22Rv1 (cell line): ENCODE results near the gene USP54.
A peak's percentile ranks its signal among the peaks of the same experiment; 100 is the strongest.

ENCODE experiments used
- H3K27ac ChIP-seq: fragments of 450-650 bp; 2 replicates; pipeline ENCODE4 v1.5.1; 2017
- CTCF ChIP-seq: fragments of 450-650 bp; IDR thresholded peaks from 2 replicates; pipeline ENCODE4 v1.5.1; 2017; ENCODE audit warnings: mild to moderate bottlenecking
- ZFX ChIP-seq: fragments of 450-650 bp; IDR thresholded peaks from 2 replicates; pipeline ENCODE4 v1.6.1; 2017; ENCODE audit warnings: antibody characterized with exemption, borderline replicate concordance

USP54 gene, protein sequence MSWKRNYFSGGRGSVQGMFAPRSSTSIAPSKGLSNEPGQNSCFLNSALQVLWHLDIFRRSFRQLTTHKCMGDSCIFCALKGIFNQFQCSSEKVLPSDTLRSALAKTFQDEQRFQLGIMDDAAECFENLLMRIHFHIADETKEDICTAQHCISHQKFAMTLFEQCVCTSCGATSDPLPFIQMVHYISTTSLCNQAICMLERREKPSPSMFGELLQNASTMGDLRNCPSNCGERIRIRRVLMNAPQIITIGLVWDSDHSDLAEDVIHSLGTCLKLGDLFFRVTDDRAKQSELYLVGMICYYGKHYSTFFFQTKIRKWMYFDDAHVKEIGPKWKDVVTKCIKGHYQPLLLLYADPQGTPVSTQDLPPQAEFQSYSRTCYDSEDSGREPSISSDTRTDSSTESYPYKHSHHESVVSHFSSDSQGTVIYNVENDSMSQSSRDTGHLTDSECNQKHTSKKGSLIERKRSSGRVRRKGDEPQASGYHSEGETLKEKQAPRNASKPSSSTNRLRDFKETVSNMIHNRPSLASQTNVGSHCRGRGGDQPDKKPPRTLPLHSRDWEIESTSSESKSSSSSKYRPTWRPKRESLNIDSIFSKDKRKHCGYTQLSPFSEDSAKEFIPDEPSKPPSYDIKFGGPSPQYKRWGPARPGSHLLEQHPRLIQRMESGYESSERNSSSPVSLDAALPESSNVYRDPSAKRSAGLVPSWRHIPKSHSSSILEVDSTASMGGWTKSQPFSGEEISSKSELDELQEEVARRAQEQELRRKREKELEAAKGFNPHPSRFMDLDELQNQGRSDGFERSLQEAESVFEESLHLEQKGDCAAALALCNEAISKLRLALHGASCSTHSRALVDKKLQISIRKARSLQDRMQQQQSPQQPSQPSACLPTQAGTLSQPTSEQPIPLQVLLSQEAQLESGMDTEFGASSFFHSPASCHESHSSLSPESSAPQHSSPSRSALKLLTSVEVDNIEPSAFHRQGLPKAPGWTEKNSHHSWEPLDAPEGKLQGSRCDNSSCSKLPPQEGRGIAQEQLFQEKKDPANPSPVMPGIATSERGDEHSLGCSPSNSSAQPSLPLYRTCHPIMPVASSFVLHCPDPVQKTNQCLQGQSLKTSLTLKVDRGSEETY (N-terminal part only)

DNA sequence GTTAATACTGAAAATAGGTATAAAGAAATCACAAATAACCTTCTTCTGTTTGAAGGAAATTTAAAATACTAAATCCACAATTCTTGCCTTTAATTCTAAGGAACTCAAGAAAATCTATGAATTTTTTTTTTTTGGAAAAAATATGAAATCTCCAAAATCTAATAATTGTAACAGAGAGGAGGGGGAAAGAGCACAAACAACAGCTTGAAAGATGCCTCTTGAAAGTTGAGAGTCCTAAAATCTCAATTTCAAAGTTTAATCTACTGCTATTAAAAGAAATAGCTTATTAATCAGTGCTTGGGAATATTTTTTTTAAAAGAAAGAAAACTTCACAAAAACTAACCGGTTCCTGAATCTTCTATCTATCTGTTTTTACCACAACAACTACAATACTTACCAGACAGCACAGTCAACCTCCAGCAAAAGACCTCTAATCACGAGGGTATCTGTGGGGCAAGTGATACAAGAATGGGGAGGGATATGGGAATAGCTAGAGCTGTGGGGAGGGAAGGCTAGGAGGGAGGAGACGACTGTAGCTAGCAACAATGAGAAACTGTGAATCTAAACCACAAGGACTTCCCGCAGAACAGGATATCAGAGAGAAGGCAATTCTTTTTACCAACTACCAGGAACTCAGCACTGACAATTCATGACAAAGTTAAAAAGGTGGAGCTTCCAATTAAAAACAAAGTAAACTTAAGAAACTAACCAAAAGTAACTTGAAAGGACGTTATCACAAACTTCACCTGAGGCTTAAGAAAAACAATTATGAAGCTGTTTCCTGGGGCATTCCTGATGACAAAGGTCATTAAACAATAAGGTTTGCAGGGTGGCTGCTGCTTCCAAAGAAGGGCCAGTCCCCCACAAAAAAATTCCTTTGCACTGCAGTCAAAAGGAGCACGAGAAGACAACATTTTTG, at the start of gene USP54:
Gene USP54, minus strand, starts transcription at position 462 of the 919 bp plus-strand sequence. CDS start 15,684 bp downstream, outside the sequence.
- TF ChIP-seq CTCF (no peak), ZFX (no peak)
- peak within 1 kb of the TSS; percentile 96 for H3K27ac ChIP-seq

GRCh38 chr10:73639286-73639685, 48.1 kb upstream of the USP54 start:
- no peak overlapping the region for H3K27ac ChIP-seq
- TF ChIP-seq ZFX = no peak
- no peak for TF ChIP-seq CTCF

- TF ChIP-seq CTCF (no peak), ZFX (no peak)
- H3K27ac ChIP-seq = no peak overlapping the region
Observed at GRCh38 chr10:73635781-73636180, 44.6 kb upstream of the USP54 start.

DNA sequence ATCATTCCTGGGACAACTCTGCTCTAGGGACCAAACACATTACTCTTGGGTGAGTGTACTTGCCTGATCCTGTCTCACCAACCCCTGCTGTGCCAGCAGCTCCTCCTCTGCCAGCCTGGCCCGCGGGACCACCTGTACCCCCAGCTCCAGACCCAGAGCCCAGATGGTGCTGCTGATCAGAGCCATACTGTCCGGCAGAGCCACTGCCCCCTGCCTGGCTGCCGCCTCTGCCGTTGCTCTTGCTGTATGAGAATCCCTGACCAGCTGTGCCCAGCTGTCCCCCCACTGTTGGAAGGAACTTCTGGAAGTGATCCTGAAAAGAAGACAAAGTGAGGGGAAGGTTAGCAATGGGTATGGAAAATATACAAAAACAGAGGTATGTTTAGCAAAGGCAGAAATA, 43.3 kb upstream of the USP54 start:
- TF ChIP-seq ZFX (no peak), CTCF (no peak)
- no peak overlapping the region for H3K27ac ChIP-seq

DNA sequence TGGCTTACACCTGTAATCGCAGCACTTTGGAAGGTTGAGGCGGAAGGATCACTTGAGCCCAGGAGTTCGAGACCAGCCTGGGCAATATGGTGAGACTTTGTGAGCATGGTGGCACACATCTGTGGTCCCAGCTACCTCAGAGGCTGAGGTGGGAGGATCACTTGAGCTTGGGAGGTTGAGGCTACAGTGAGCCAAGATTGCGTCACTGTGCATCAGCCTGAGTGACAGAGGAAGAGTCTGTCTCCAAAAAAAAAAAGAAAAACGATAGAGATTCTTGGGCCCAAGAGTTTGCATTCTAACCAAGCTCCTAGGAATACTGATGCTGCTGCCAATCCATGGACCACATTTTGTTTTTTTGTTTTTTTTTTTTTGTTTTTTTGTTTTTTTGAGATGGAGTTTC, 38.0 kb upstream of the USP54 start:
- TF ChIP-seq ZFX (no peak), CTCF (no peak)
- H3K27ac ChIP-seq = no peak overlapping the region

DNA sequence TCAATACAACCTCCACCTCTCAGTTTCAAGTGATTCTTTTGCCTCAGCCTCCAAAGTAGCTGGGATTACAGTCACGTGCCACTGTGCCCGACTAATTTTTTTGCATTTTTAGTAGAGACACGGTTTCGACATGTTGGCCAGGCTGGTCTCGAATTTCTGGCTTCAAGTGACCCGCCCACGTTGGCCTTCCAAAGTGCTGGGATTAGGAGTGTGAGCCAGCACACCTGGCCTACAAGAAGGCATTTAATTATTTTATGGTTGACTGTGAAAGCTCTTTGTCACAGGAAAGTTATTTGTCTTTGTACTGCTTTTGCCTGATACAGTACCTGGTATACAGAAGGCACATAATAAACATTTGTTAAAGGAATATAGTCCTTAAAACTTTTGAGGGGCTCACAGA, 37.3 kb upstream of the USP54 start:
- H3K27ac ChIP-seq = no peak overlapping the region; the same call in 1 of the 2 replicates
- TF ChIP-seq CTCF = no peak
- no peak for TF ChIP-seq ZFX
